SK-N-MC (cell line): ENCODE data around the gene CALCOCO2.

Source experiments
- EZH2 ChIP-seq: fragments of 200-600 bp; sonication (generic); IDR thresholded peaks from one replicate; pipeline ENCODE4 v1.6.1; 2017; ENCODE audit warnings: antibody characterized with exemption
- FOXP2 ChIP-seq: optimal IDR thresholded peaks from 2 replicates; pipeline ENCODE3; 2011; ENCODE audit warnings: mild to moderate bottlenecking, moderate library complexity; ENCODE audit not compliant: insufficient read depth; ENCODE audit errors: extremely low read length, control extremely low read depth
- POLR2AphosphoS5 ChIP-seq: IDR thresholded peaks from 2 replicates; pipeline ENCODE4 v1.6.1; 2012; ENCODE audit warnings: mild to moderate bottlenecking, low read depth, low read length, borderline replicate concordance

GRCh38 chr17:48908047-48908843 lies 77.4 kb downstream of the CALCOCO2 start, which contains the start of gene UBE2Z:
- no peak for TF ChIP-seq EZH2
- peak; percentile 80 for TF ChIP-seq FOXP2
- peak; percentile 95 for TF ChIP-seq POLR2AphosphoS5
